CD14-positive monocyte (primary cell): ENCODE data around the gene ITPK1. TPM values are rescaled to one million over a fixed set of nuclear protein-coding genes. Genes with fewer than 3 reads are reported as not detected.

Experiments used
- DNase-seq, 3 donors: peaks; one replicate each; pipeline ENCODE4 v3.0.0-alpha.2; 2011 to 2022
- H2AFZ ChIP-seq: 2 replicates; pipeline ENCODE4 v1.6.0; 2012; ENCODE audit warnings: mild to moderate bottlenecking, low read depth, low read length, inconsistent platforms; ENCODE audit not compliant: insufficient read depth, poor library complexity, severe bottlenecking
- H3K27ac ChIP-seq, 2 donors: 1 replicate in 1 of 2; 2 replicates in 1 of 2; pipeline ENCODE4 v1.5.1; 2012 to 2013; ENCODE audit warnings: low read length in 2 of 2, control low read depth in 1 of 2, inconsistent platforms in 1 of 2, low read depth in 1 of 2, mild to moderate bottlenecking in 1 of 2
- H3K27me3 ChIP-seq, 2 donors: one replicate each; pipeline versions ENCODE4 v1.6.0 to v1.6.1; 2011 to 2013; ENCODE audit warnings: low read length in 2 of 2; ENCODE audit not compliant: control insufficient read depth in 2 of 2, insufficient read depth in 2 of 2
- H3K36me3 ChIP-seq, 2 donors: replicated peaks in 1 of 2; 1 replicate in 1 of 2; 2 replicates in 1 of 2; pipeline versions ENCODE4 v1.5.1 to v1.6.1; 2012 to 2013; ENCODE audit warnings: low read length in 2 of 2, control low read depth in 1 of 2, inconsistent platforms in 1 of 2, mild to moderate bottlenecking in 1 of 2; ENCODE audit not compliant: insufficient read depth in 2 of 2, control insufficient read depth in 1 of 2
- H3K4me1 ChIP-seq, 2 donors: 1 replicate in 1 of 2; 2 replicates in 1 of 2; pipeline versions ENCODE4 v1.5.1 to v1.6.1; 2012 to 2013; ENCODE audit warnings: low read length in 2 of 2, control low read depth in 1 of 2, inconsistent platforms in 1 of 2, mild to moderate bottlenecking in 1 of 2, moderate library complexity in 1 of 2; ENCODE audit not compliant: insufficient read depth in 2 of 2, control insufficient read depth in 1 of 2
- H3K4me2 ChIP-seq: replicated peaks from 2 replicates; pipeline ENCODE3; 2012; ENCODE audit warnings: low read length, moderate library complexity, mild to moderate bottlenecking; ENCODE audit not compliant: poor library complexity, severe bottlenecking; ENCODE audit errors: extremely low read depth
- H3K4me3 ChIP-seq, 3 experiments: fragments of 200-600 bp in 1 of 3; sonication (generic) in 1 of 3; replicated peaks in 1 of 3; 1 replicate in 2 of 3; 2 replicates in 1 of 3; pipeline ENCODE4 v1.5.1; 2011 to 2013; ENCODE audit warnings: low read length in 3 of 3, mild to moderate bottlenecking in 3 of 3, control low read depth in 2 of 3, low read depth in 2 of 3, inconsistent platforms in 1 of 3, moderate library complexity in 1 of 3
- H3K79me2 ChIP-seq: 2 replicates; pipeline ENCODE4 v1.6.0; 2012; ENCODE audit warnings: mild to moderate bottlenecking, control low read depth, inconsistent platforms, low read length, moderate library complexity; ENCODE audit not compliant: insufficient read depth
- H3K9ac ChIP-seq: 2 replicates; pipeline ENCODE4 v1.6.0; 2017; ENCODE audit warnings: low read length, mild to moderate bottlenecking; ENCODE audit not compliant: insufficient read depth, poor library complexity, severe bottlenecking
- H3K9me3 ChIP-seq, 2 donors: replicated peaks in 1 of 2; 1 replicate in 1 of 2; 2 replicates in 1 of 2; pipeline versions ENCODE4 v1.5.1 to v1.6.1; 2012 to 2013; ENCODE audit warnings: low read length in 2 of 2, control low read depth in 1 of 2; ENCODE audit not compliant: control insufficient read depth in 1 of 2, insufficient read depth in 1 of 2
- H4K20me1 ChIP-seq: 2 replicates; pipeline ENCODE4 v1.6.0; 2012; ENCODE audit warnings: mild to moderate bottlenecking, low read length, control low read depth, moderate library complexity; ENCODE audit not compliant: insufficient read depth
- H3K27ac Mint-ChIP-seq, 7 donors: one replicate each; pipeline ENCODE4 v1.8.0; 2020; ENCODE audit warnings: mild to moderate bottlenecking in 7 of 7, mixed read lengths in 7 of 7, moderate library complexity in 6 of 7, inconsistent platforms in 2 of 7
- H3K27me3 Mint-ChIP-seq, 3 donors: one replicate each; pipeline ENCODE4 v1.8.0; 2021 to 2022; ENCODE audit warnings: low read depth in 3 of 3, mild to moderate bottlenecking in 3 of 3, mixed read lengths in 3 of 3, moderate library complexity in 3 of 3, inconsistent platforms in 1 of 3
- H3K36me3 Mint-ChIP-seq, 2 donors: one replicate each; pipeline ENCODE4 v1.8.0; 2020; ENCODE audit warnings: mixed read lengths in 2 of 2, inconsistent platforms in 1 of 2, mild to moderate bottlenecking in 1 of 2
- H3K4me1 Mint-ChIP-seq: one replicate; pipeline ENCODE4 v1.8.0; 2020; ENCODE audit warnings: mild to moderate bottlenecking, mixed read lengths
- H3K4me3 Mint-ChIP-seq, 2 donors: one replicate each; pipeline ENCODE4 v1.8.0; 2020; ENCODE audit warnings: mild to moderate bottlenecking in 2 of 2, mixed read lengths in 2 of 2, moderate library complexity in 1 of 2
- H3K9me3 Mint-ChIP-seq, 7 donors: one replicate each; pipeline ENCODE4 v1.8.0; 2020 to 2022; ENCODE audit warnings: mixed read lengths in 7 of 7, mild to moderate bottlenecking in 6 of 7, moderate library complexity in 6 of 7, inconsistent platforms in 2 of 7
- CTCF ChIP-seq: fragments of 200-600 bp; IDR thresholded peaks from one replicate; pipeline ENCODE4 v1.8.0; 2022; ENCODE audit warnings: antibody characterized with exemption, mild to moderate bottlenecking
- WGBS: methylation state at CpG from one replicate; pipeline ENCODE4 v1.1.5; 2013; ENCODE audit warnings: missing lambda C conversion rate; ENCODE audit not compliant: insufficient coverage; 5-methylcytosine and 5-hydroxymethylcytosine counted together
- intact Hi-C, 2 donors: fragments of 100-400 bp; cut with micrococcal nuclease; formaldehyde crosslinking; loops; one replicate each; pipeline versions ENCODE4 v1.15.0 to v1.15.1; 2023
- polyA plus RNA-seq, 3 donors: library from polyadenylated mRNA; depleted of rRNA in 1 of 3; unstranded in 2 of 3; stranded (reverse) in 1 of 3; fragments of 300-500 nt in 2 of 3; fragments of >200 nt in 1 of 3; fragmentation: Illumina TruSeq in 2 of 3; gene quantifications; 1 replicate in 2 of 3; 2 replicates in 1 of 3; pipeline ENCODE4 v1.2.3, GENCODE V29; 2012 to 2021

ITPK1 gene
- polyA plus RNA-seq, 3 donors: 57.1 to 144 (median 63.0) TPM

DNA sequence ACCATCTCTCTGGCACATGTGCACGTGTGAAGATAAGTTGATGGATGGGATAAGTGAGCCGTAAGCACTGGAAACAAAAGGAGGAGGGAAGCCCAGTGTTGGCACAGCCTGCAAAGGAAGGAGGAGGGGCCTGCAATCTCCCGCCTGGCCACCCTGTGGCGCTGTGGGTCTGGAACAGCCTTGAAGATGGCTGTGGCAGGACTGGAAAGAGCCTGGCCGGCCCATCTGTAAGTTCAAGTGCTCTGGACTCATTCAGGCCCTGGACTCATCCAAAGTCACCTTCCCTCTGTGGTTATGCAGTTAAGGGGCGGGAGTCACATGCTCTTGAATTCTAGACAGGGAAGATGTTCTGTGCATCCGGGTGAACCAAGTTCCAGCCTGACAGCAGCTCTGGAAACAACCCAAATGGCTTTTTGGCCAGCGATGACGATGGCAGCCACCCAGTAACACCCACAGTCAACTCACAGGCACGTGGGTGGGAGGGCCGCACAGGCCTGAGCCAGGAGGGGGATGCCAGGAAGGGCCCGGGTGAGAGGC is 142.4 kb downstream of the ITPK1 start:
- H3K27ac ChIP-seq: no peak overlapping the region
- peaks cover 29 to 31% of the 10 kb centered on the region in 2 donors for H3K9me3 ChIP-seq
- H3K4me2 ChIP-seq: no peak overlapping the region
- peak; percentile 18 to 22 (median 20) for DNase-seq
- Mint-ChIP-seq H3K36me3 (peaks cover 51 to 78% of the 10 kb centered on the region in 2 donors), H3K4me1 (peaks cover 10% of the 10 kb centered on the region), H3K27me3 (peaks cover 0 to 2% (median 0%) of the 10 kb centered on the region in 3 donors), H3K9me3 (peaks cover 17 to 31% (median 22%) of the 10 kb centered on the region in 7 donors), H3K27ac (peak overlapping the region in 1 of 7 donors; percentile 81), H3K4me3 (no peak overlapping the region)
- intact Hi-C loops: loop anchor here in 1 of 2 donors (5.0 kb wide), 1 partner anchor 59 kb away; no protein-coding TSS in a partner anchor
- H3K36me3 ChIP-seq: peaks cover 30 to 71% of the 10 kb centered on the region in 2 donors
- no peak overlapping the region for H2AFZ ChIP-seq
- H3K9ac ChIP-seq: no peak overlapping the region
- H3K4me3 ChIP-seq: no peak overlapping the region
- 96% methylated on average over 7 of the region's 12 CpGs for WGBS
- peaks cover under 1 to 1% of the 10 kb centered on the region in 2 donors for H3K4me1 ChIP-seq
- H3K79me2 ChIP-seq: peaks cover 80% of the 10 kb centered on the region
- H4K20me1 ChIP-seq: peaks cover 90% of the 10 kb centered on the region
- peak; percentile 76 for TF ChIP-seq CTCF
- no peaks in the 10 kb centered on the region for H3K27me3 ChIP-seq

- H3K4me2 ChIP-seq: no peak overlapping the region
- peaks cover 38 to 73% of the 10 kb centered on the region in 2 donors for H3K36me3 Mint-ChIP-seq
- no peak overlapping the region for H3K4me3 ChIP-seq
- no peak for TF ChIP-seq CTCF
- H3K4me1 Mint-ChIP-seq: peaks cover 4% of the 10 kb centered on the region
- peaks cover 21 to 54% of the 10 kb centered on the region in 2 donors for H3K36me3 ChIP-seq
- H3K27me3 Mint-ChIP-seq: peaks cover 0 to 2% (median 0%) of the 10 kb centered on the region in 3 donors
- H3K4me1 ChIP-seq: no peaks in the 10 kb centered on the region
- WGBS: 97% methylated on average over 14 of the region's 16 CpGs
- peaks cover 10 to 18% (median 13%) of the 10 kb centered on the region in 7 donors for H3K9me3 Mint-ChIP-seq
- no peak overlapping the region for H3K27ac ChIP-seq
- DNase-seq: no peak
- no peaks in the 10 kb centered on the region for H3K27me3 ChIP-seq
- peaks cover 88% of the 10 kb centered on the region for H3K79me2 ChIP-seq
- H3K9ac ChIP-seq: no peak overlapping the region
- H3K9me3 ChIP-seq: peaks cover 12 to 21% of the 10 kb centered on the region in 2 donors
- peak overlapping the region in 4 of 7 donors; percentile 21 to 72 (median 62) for H3K27ac Mint-ChIP-seq
- H2AFZ ChIP-seq: no peak overlapping the region
- H4K20me1 ChIP-seq: peaks cover 99% of the 10 kb centered on the region
- intact Hi-C loops: loop anchor here in 1 of 2 donors (5.0 kb wide), 1 partner anchor 61 kb away; no protein-coding TSS in a partner anchor
- H3K4me3 Mint-ChIP-seq: no peak overlapping the region
These were observed 144.0 kb downstream of the ITPK1 start for GRCh38 chr14:92971601-92972180.
